ENCODE measurements around the gene PLCH1.

- no peak for TF ChIP-seq CTCF (IDR thresholded peaks at IDR 0.05)
- TF ChIP-seq POLR2A (IDR thresholded peaks at IDR 0.05): no peak
Measured at GRCh38 chr3:155744626-155745324, at the start of gene PLCH1.

Measured in adrenal gland (tissue), 5 donors.